Measurements from ENCODE around the gene SLC39A1.
"Not testable (repeated sequence)": the region's sequence is repeated elsewhere in the genome, so short reads cannot be mapped to it uniquely, and the experiment has no call there.

The SLC39A1 gene

DNA sequence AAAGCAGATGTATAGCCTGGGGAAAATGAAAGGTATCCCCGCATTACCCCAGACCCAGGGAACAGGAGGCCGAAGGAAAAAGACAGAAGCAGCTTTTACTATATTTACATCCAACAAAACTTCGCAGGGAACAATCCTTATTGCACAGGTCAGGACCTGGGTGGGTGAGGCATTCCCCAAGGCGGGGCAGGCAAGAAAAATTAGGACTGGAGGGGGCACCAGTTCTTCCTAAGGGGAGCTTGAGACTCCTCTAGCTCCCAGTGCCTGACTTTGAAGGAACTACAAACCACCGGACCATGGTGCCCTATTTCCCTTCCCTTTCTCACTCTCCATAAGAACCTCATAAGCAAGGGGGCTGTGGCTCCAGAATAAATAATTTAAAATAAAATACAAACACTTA is 33.9 kb downstream of the SLC39A1 start:
- DNase-seq: no peak

GRCh38 chr1:153928791-153929341 is 34.5 kb downstream of the SLC39A1 start:
- peak in 12 of 14 donors; percentile 10 to 81 (median 66) for DNase-seq

DNA sequence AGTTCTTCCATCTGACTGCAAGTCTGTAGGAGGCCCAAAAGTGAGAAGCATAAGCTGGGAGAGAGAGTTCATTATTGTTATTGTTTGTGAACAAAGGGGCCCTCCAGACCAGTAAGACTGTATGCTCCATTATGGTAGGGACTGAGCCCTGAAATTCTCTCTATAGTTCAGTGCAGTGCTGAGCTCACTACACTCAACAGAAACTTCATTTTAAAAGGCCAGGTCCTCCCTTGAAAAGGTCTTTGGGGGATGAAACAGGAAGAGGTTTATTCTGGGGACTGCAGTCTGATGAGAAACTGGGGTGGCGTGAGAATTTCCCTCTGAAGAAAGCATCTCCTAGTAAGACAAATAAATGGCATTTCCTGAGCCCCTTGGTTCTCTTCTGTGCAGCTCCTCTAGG is 35.1 kb downstream of the SLC39A1 start:
- peak in 1 of 14 donors; percentile 39 for DNase-seq

GRCh38 chr1:153926405-153926804 is 36.9 kb downstream of the SLC39A1 start:
- DNase-seq: no peak

DNA sequence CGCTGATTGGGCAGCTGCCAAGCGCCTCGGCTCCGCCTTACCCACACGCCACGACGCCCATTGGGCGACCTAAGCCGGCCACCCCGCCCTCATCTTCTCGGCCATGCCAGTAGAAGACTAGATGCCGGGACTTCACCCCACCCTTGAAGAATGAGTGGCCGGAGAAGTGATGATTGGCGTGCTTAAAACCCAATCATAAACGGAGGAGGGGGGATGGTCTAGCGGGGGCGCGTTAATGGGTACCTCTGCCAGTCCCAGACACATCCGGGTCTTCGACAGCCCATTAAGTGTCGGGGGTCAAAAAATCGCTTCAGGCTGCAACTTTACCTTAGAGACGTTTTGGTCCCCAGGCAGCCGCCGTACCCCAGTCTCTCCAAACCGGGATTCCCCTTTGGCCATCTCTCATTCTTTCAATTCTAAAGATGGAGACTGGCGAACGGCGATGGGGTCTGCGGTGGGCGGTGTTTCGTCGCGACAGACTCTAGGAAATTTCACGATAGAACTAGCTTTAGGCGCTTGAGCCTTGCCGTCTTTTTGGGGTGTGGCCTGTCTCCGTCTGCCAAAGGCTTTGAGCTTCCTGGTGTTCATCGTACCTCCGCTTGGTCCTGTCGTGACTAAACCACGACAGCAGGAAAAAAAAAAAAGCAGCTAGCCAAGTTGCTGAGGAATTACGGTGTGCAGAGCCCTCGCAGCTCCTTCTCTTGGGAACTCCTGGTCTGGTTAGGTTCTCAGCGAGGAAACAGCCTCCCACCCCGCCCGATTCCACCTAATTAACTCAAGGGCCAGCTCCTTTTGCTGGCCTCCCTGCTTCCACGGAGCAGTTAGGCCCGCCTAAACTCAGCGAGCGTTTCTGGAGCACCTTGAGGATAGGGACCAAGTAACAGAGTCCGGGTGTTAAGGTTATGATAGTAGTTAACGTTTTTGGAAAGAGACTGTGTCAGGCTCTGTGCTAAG is 40.1 kb downstream of the SLC39A1 start, which contains the start of gene GATAD2B:
GATAD2B (minus strand) TSS at position 1 of the 954 bp plus-strand sequence. CDS start 94,625 bp downstream, outside the sequence.
- peak; percentile 88 to 100 (median 98) for DNase-seq

GRCh38 chr1:153922076-153922971 is 41.0 kb downstream of the SLC39A1 start:
- peak in 4 of 14 donors; percentile 54 to 76 (median 63) for DNase-seq

- peak in 3 of 14 donors; percentile 10 to 56 (median 19) for DNase-seq
Measured at GRCh38 chr1:153921803-153922075, 41.6 kb downstream of the SLC39A1 start.

GRCh38 chr1:153921080-153921802 is 42.1 kb downstream of the SLC39A1 start:
- no peak for DNase-seq

GRCh38 chr1:153919876-153920852 is 43.2 kb downstream of the SLC39A1 start:
- DNase-seq: no peak

GRCh38 chr1:153916297-153916696 is 47.0 kb downstream of the SLC39A1 start:
- DNase-seq: no peak

DNA sequence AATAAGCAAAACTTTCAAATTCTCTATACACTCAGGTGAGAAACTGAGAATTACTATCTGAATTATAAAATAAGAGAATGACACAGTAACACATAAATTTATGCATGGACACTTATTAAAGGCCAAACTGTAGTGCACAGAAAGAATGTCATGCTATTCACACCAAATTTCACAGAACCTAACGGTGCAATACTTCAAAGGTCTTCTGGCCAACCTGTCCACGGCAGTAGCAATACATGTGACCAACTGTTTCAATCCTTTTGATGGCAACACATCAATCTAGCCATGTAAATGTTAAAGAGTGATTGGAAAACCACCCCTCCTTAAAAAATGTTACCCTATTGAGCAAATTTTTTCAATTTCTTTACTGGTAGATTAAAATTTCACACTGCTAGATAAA is 51.0 kb downstream of the SLC39A1 start:
- no peak for DNase-seq

GRCh38 chr1:153910560-153910959 is 52.8 kb downstream of the SLC39A1 start:
- DNase-seq: not testable (repeated sequence)

All from C1 segment of cervical spinal cord (tissue), 14 donors.